HG02852 (cell line): Measurements from ENCODE around the gene TLE1.
"Not testable (repeated sequence)": the region's sequence is repeated elsewhere in the genome, so short reads cannot be mapped to it uniquely, and the experiment has no call there.

Experiments used
- ATAC-seq: cut with Tn5 transposase; IDR thresholded peaks from one replicate; pipeline ENCODE4 v1.9.1; 2021; ENCODE audit warnings: mild to moderate bottlenecking, moderate library complexity; ENCODE audit not compliant: unreplicated experiment

Gene TLE1

GRCh38 chr9:81601639-81602623 lies 87.4 kb downstream of the TLE1 start:
- peak; percentile 57 for ATAC-seq

- no peak for ATAC-seq
These were observed 88.7 kb downstream of the TLE1 start for GRCh38 chr9:81600631-81601030.

GRCh38 chr9:81599837-81600236 lies 89.5 kb downstream of the TLE1 start:
- no peak for ATAC-seq

GRCh38 chr9:81598811-81599210 lies 90.5 kb downstream of the TLE1 start:
- no peak for ATAC-seq

DNA sequence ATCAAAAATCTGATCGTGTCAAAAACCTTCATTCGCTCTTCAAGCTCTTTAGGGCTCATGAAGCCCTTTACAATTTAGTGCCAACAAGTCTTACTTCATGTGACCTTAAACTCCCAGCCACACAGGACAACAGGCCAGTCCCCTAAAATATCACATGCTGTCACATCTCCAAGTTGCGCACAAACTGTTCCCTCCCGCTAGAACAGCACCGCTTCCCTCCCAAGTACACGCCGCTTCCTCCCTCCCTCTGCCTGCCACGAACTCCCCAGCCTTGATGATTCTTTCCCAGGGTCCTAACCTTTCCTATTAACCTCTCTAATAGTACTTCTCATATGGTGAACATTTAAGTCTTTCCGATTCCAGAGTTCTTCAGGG lies 91.2 kb downstream of the TLE1 start:
- no peak for ATAC-seq

DNA sequence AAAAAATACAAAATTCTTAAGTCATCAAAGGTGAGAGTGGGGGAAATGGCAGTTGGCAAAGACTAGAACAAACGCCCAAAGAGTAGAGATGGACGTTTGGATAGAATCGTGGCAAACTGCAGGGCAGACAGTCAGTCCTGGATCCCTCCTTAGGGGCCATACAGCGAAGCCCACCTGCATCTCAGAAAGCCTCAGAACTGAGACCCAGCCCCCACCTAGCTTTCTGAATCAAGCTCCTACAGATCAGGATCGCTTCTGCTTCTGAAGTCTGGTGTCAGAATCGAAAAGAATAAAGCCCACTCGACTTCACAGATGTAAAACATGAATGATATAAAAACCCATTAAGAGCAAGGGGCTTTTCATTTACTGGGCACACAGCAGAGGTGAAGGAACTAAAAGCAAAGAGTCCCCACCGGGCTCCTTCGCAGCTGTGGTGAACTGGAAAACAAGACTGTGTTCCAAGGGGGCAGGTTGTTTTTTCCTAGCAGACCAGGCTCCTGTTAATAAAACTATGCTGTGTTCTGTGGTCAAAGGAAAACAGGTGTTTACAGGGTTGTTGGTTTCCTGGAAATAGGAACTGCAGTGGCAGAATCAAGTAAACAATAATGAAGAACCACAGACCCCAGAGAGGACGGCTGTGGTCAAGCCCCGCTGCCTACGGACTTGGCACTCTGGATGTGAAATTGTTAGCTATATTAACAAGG lies 91.8 kb downstream of the TLE1 start:
- ATAC-seq: no peak

DNA sequence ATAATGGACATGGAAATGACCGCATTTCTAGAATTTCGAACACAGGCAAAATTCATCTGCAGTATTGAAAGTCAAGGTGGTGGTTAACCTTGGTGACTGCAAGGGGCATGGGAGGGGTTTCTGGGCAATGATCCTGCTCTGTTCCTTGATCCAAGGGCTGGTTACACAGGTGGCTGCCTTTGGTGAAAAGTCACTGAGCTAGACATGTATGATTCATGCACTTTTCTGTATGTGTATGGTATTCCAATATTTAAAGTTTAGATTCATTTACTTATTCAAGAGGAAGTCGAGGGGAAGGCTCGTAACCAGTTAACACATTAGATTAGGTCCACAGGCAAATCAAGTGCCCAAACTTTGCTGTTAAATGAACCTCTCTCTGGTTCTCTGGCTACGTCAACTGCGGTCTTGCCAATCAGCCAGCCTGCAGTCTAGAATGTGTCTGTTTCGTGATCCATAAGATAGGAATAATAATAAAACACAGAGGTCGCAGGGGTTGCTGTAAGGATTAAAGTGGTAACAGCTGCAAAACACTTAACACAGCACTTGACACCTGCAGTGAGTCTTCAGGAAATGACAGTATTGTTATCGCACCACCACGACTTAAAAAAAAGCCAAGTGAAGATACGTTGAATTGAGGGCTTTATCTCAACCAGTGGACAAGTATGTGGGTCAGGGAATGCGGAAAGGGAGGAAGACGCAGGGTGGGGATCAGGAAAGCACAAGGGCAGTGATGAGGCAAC lies 92.5 kb downstream of the TLE1 start:
- no peak for ATAC-seq

DNA sequence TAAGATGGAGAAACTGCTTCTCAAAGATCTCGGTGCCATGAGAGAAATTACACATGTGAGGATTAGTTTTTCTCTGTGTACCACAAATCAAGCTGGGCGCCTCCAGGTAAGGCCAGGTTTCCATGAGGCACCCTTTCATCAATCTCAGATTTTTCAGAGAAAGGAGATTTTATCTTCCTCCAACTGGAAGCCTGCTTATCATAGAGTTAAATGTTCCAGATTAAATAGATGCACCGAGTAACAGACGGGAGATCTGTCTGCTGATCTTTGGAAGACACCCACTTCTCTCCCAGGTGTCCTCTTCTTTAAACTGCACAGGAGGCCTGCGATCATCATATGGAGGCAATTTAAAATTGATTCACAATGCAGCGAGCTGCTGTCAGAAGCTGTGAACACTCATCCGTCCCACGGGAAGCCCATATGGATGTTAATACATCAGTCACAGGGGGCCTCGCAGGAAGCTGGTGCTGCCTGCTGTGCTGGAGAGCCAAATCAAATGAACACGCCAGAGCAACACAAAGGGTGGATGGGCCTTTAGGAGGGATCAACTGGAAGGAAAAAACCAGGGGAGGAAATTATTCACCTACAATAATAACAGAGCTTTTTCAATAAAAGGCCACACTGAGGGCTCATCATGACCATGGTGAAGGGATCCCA lies 93.3 kb downstream of the TLE1 start:
- ATAC-seq: no peak

- not testable (repeated sequence) for ATAC-seq
These were observed 94.1 kb downstream of the TLE1 start for GRCh38 chr9:81595293-81595692.

GRCh38 chr9:81594415-81594814 lies 94.9 kb downstream of the TLE1 start:
- ATAC-seq: no peak

- no peak for ATAC-seq
These were observed 96.5 kb downstream of the TLE1 start for GRCh38 chr9:81592887-81593266.

- no peak for ATAC-seq
These were observed 97.6 kb downstream of the TLE1 start for GRCh38 chr9:81591791-81592190.

DNA sequence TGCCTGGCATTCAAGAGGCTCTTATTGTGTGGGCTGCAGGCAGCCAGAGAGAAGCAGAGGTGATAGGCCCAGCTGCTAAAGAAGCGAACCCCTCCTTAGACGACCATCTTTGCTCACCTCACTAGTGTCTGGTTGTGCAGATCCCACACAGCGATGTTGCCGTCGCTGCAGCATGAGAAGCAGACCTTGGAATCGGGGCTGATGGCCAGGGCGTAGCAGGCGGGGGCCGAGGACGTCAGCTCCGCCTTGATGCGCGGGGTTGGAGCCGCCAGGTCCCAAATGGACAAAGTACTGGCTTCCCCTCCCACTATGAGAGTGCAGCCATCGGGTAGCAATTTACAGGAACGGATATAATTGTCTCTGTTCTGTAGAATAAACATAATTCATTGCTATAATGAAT lies 98.7 kb downstream of the TLE1 start:
- ATAC-seq: no peak

GRCh38 chr9:81589819-81590218 lies 99.5 kb downstream of the TLE1 start:
- no peak for ATAC-seq

DNA sequence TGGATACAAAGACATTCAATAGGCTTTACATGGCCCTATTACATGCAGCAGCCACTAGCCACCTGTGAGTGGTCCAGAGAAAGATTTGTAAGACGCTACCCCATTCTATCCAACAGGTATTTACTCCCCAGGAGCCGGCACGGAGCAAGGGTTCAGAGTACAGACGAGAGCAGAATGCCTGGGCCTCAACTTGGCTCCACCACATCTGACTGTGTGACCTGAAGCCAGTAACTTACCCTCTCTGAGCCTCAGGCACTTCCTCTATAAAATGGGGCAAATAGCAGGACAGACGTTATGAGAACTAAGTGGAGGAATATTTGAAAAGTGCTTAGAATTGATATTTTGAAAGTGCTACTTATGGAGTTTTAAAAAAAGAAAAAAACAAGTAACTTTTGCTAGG lies 100.0 kb downstream of the TLE1 start:
- ATAC-seq: no peak

DNA sequence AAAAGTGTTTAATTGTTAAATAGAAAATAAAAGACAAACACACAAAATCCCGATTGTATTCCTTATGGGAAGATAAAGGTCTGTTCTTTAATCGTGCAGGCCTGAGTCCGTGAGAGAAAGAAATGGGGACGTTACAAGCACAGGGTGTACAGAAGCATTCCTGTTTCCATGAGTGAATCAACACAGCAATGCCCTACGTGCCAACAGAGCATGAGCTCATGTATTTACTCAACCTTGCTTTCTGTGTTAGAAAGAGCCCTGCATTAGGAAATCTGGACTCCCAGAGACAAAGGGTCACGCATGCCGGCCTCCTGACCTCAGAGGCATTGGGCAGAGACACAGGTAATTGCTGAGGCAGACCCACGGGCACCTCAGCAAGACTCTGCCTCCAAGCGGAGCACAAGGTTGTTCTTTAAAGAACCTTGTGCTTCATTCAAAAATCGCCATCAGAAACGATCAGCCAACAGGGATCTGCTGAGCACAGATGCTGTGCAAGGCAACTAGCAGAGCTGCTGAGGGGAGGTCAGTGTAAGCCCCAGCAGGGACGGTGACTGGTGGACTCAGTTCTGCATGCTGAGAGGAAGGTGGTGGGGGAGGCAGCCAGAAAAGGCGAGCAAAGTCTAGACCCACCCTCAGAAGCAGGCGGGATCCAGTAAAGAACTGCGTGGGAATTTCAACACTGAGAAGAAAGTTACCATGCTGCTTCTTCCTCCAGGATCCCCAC lies 101.0 kb downstream of the TLE1 start:
- ATAC-seq: no peak

DNA sequence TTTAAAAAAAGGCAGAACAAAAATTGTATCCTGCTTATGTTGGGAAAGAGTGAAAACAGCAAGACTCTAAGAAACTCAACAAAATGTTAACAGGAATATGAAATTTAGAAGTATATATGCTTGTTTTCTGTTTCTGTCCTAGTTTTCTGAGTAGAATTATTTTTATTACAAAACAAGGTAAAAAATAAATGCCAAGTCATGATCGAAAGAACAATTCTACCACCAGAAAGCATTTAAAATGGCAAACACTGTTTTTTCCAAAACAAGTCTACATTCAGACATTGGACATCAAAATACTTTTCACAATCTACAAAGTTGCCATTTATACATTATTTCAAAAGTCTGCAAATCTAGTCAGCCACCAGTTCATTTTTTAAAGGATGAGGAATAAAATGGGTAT lies 102.6 kb downstream of the TLE1 start:
- ATAC-seq: no peak

DNA sequence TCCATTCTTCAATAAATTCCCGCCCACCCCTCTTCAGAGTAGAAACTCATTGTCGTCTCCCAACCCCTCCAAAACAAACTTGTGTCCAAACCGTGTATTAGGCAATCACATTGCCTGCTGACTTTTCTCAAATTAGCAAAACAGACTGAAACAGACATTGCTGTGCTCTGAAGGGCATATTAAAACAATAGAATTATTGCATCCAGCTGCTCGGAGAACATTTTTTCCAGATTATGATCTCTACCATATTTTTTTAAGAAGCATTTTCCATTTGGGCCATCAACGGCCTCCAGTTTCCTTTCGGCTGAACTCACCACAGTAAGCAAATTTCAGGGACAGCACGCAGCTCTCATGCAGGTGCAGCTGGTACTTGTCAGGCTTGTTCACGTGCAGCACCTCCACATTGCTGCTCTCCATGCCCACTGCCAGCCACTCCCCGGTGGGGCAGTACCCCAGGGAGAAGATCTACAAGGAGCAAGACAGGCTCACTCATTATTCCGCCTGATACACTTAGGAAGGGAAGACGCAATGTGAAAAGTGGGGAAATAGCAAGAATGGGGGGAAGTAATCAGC lies 104.1 kb downstream of the TLE1 start:
- no peak for ATAC-seq

GRCh38 chr9:81584099-81584498 lies 105.2 kb downstream of the TLE1 start:
- ATAC-seq: no peak

DNA sequence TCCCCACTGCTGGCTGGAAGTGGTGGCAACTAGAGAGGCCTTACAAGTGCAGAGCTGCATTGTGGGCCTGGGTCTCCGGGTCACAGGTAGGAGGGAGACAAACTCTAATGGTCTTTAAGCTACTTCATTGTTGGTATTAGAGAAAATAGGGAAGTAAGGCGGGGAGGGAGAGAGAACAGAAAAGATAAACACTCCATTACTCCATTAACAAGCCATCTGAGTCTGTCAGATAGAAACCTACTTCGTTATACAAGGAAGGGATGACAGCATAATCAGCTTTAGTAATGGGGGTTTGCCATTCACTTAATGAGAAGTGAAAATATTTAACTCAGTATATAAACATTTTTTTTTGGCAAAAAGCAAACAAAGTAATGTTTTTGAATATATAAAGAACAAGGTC lies 107.4 kb downstream of the TLE1 start:
- no peak for ATAC-seq
